Cerebellar nuclear complex (tissue), 1 donor: ENCODE results near the gene CTBP2.

ENCODE experiments used
- DNase-seq, 2 experiments: peaks; one replicate each; lab custom pipeline; 2025; lab: John Stamatoyannopoulos, UW

The CTBP2 gene

GRCh38 chr10:124977161-124977560, 183.2 kb downstream of the CTBP2 start:
- no peak for DNase-seq

- no peak for DNase-seq
Measured at GRCh38 chr10:124975977-124976514, 184.3 kb downstream of the CTBP2 start.

GRCh38 chr10:124974131-124974530, 186.2 kb downstream of the CTBP2 start:
- DNase-seq: no peak

GRCh38 chr10:124972637-124973036, 187.7 kb downstream of the CTBP2 start:
- no peak for DNase-seq

- no peak for DNase-seq
Measured at GRCh38 chr10:124971276-124971675, 189.1 kb downstream of the CTBP2 start.

GRCh38 chr10:124967255-124967654, 193.1 kb downstream of the CTBP2 start:
- no peak for DNase-seq

GRCh38 chr10:124966008-124966407, 194.4 kb downstream of the CTBP2 start:
- no peak for DNase-seq

GRCh38 chr10:124963866-124964720, 196.3 kb downstream of the CTBP2 start:
- DNase-seq: no peak

GRCh38 chr10:124962421-124962820, 197.9 kb downstream of the CTBP2 start:
- no peak for DNase-seq

GRCh38 chr10:124961248-124961570, 199.2 kb downstream of the CTBP2 start:
- no peak for DNase-seq

- no peak for DNase-seq
Measured at GRCh38 chr10:124959564-124959963, 200.8 kb downstream of the CTBP2 start.

GRCh38 chr10:124957404-124957947, 202.9 kb downstream of the CTBP2 start:
- DNase-seq: no peak

GRCh38 chr10:124956764-124957163, 203.6 kb downstream of the CTBP2 start:
- no peak for DNase-seq

GRCh38 chr10:124955868-124956267, 204.5 kb downstream of the CTBP2 start:
- DNase-seq: no peak

- no peak for DNase-seq
Measured at GRCh38 chr10:124955243-124955642, 205.1 kb downstream of the CTBP2 start.

GRCh38 chr10:124953421-124953820, 206.9 kb downstream of the CTBP2 start:
- DNase-seq: no peak

GRCh38 chr10:124952123-124952522, 208.2 kb downstream of the CTBP2 start:
- no peak for DNase-seq

GRCh38 chr10:124949543-124949942, 210.8 kb downstream of the CTBP2 start:
- DNase-seq: no peak

- DNase-seq: no peak
Measured at GRCh38 chr10:124946945-124947344, 213.4 kb downstream of the CTBP2 start.

- DNase-seq: no peak
Measured at GRCh38 chr10:124944982-124945381, 215.4 kb downstream of the CTBP2 start.

- no peak for DNase-seq
Measured at GRCh38 chr10:124943301-124944092, 216.9 kb downstream of the CTBP2 start.

GRCh38 chr10:124942317-124943169, 217.8 kb downstream of the CTBP2 start:
- no peak for DNase-seq
